ENCODE results near the gene ITIH4.

Gene ITIH4

GRCh38 chr3:52783211-52783555, 47.3 kb downstream of the ITIH4 start:
- no peak overlapping the region for H3K4me3 ChIP-seq (ENCODE audit: low read length, poor library complexity, severe bottlenecking)
- H3K79me2 ChIP-seq (ENCODE audit: insufficient read depth, low read length): no peaks in the 10 kb centered on the region
- no peaks in the 10 kb centered on the region for H3F3A ChIP-seq (ENCODE audit: low read depth)
- H3K9ac ChIP-seq (ENCODE audit: low read depth, low read length, poor library complexity, severe bottlenecking): no peak overlapping the region
- no peak for TF ChIP-seq CTCF (conservative IDR thresholded peaks at IDR 0.05; ENCODE audit: low read length)
- TF ChIP-seq EZH2phosphoT487 (IDR thresholded peaks at IDR 0.05; ENCODE audit: borderline replicate concordance): no peak
- H3K4me1 ChIP-seq (ENCODE audit: insufficient read depth, low read length, poor library complexity, severe bottlenecking): no peaks in the 10 kb centered on the region
- H3K4me2 ChIP-seq (ENCODE audit: low read depth, low read length, poor library complexity, severe bottlenecking): no peak overlapping the region
- H3K36me3 ChIP-seq (ENCODE audit: insufficient read depth, low read length): no peaks in the 10 kb centered on the region
- no peaks in the 10 kb centered on the region for H3K9me2 ChIP-seq (replicated peaks; ENCODE audit: low read depth, low read length)
- no peaks in the 10 kb centered on the region for H3K9me3 ChIP-seq (ENCODE audit: insufficient read depth, low read depth, low read length)
- H2AFZ ChIP-seq (ENCODE audit: low read length): no peak overlapping the region
- H4K20me1 ChIP-seq (ENCODE audit: insufficient read depth, low read length, poor library complexity, severe bottlenecking): no peaks in the 10 kb centered on the region
- no peaks in the 10 kb centered on the region for H3K27me3 ChIP-seq (ENCODE audit: insufficient read depth, low read length, poor library complexity, severe bottlenecking)

- no peak overlapping the region for H2AFZ ChIP-seq (ENCODE audit: low read length)
- H3K36me3 ChIP-seq (ENCODE audit: insufficient read depth, low read length): no peaks in the 10 kb centered on the region
- H3K4me3 ChIP-seq (ENCODE audit: low read length, poor library complexity, severe bottlenecking): no peak overlapping the region
- no peak overlapping the region for H3K4me2 ChIP-seq (ENCODE audit: low read depth, low read length, poor library complexity, severe bottlenecking)
- H3K9ac ChIP-seq (ENCODE audit: low read depth, low read length, poor library complexity, severe bottlenecking): no peak overlapping the region
- no peaks in the 10 kb centered on the region for H3K4me1 ChIP-seq (ENCODE audit: insufficient read depth, low read length, poor library complexity, severe bottlenecking)
- H3K9me3 ChIP-seq (ENCODE audit: insufficient read depth, low read depth, low read length): no peaks in the 10 kb centered on the region
- H3K9me2 ChIP-seq (replicated peaks; ENCODE audit: low read depth, low read length): no peaks in the 10 kb centered on the region
- H3K27me3 ChIP-seq (ENCODE audit: insufficient read depth, low read length, poor library complexity, severe bottlenecking): no peaks in the 10 kb centered on the region
- TF ChIP-seq EZH2phosphoT487 (IDR thresholded peaks at IDR 0.05; ENCODE audit: borderline replicate concordance) (no peak), CTCF (conservative IDR thresholded peaks at IDR 0.05; ENCODE audit: low read length) (no peak)
- H3K79me2 ChIP-seq (ENCODE audit: insufficient read depth, low read length): no peaks in the 10 kb centered on the region
- H3F3A ChIP-seq (ENCODE audit: low read depth): no peaks in the 10 kb centered on the region
- no peaks in the 10 kb centered on the region for H4K20me1 ChIP-seq (ENCODE audit: insufficient read depth, low read length, poor library complexity, severe bottlenecking)
These were observed 47.9 kb downstream of the ITIH4 start for GRCh38 chr3:52782412-52783210.

GRCh38 chr3:52781741-52782140, 48.7 kb downstream of the ITIH4 start:
- no peaks in the 10 kb centered on the region for H3K36me3 ChIP-seq (ENCODE audit: insufficient read depth, low read length)
- TF ChIP-seq EZH2phosphoT487 (IDR thresholded peaks at IDR 0.05; ENCODE audit: borderline replicate concordance) (no peak), CTCF (conservative IDR thresholded peaks at IDR 0.05; ENCODE audit: low read length) (no peak)
- no peak overlapping the region for H3K4me3 ChIP-seq (ENCODE audit: low read length, poor library complexity, severe bottlenecking)
- no peaks in the 10 kb centered on the region for H3K9me2 ChIP-seq (replicated peaks; ENCODE audit: low read depth, low read length)
- H3K4me1 ChIP-seq (ENCODE audit: insufficient read depth, low read length, poor library complexity, severe bottlenecking): no peaks in the 10 kb centered on the region
- no peaks in the 10 kb centered on the region for H3K9me3 ChIP-seq (ENCODE audit: insufficient read depth, low read depth, low read length)
- H3K27me3 ChIP-seq (ENCODE audit: insufficient read depth, low read length, poor library complexity, severe bottlenecking): no peaks in the 10 kb centered on the region
- no peak overlapping the region for H2AFZ ChIP-seq (ENCODE audit: low read length)
- H3K9ac ChIP-seq (ENCODE audit: low read depth, low read length, poor library complexity, severe bottlenecking): no peak overlapping the region
- H3K79me2 ChIP-seq (ENCODE audit: insufficient read depth, low read length): no peaks in the 10 kb centered on the region
- H3F3A ChIP-seq (ENCODE audit: low read depth): no peaks in the 10 kb centered on the region
- no peak overlapping the region for H3K4me2 ChIP-seq (ENCODE audit: low read depth, low read length, poor library complexity, severe bottlenecking)
- no peaks in the 10 kb centered on the region for H4K20me1 ChIP-seq (ENCODE audit: insufficient read depth, low read length, poor library complexity, severe bottlenecking)
